H1 (cell line): ENCODE results near the gene IFITM10. TPM values are rescaled to one million over a fixed set of nuclear protein-coding genes. Genes with fewer than 3 reads are reported as not detected.

Experiments used
- CTCF ChIA-PET: fragments of 300-600 bp; sonication (Branson Sonifier 250); formaldehyde crosslinking; loops from one replicate; lab custom pipeline; 2021; ENCODE audit not compliant: partially characterized antibody; lab: Charles Lee
- POLR2A ChIA-PET: fragments of 300-600 bp; sonication (Branson Sonifier 250); formaldehyde crosslinking; loops from one replicate; lab custom pipeline; 2021; ENCODE audit warnings: inconsistent platforms; ENCODE audit not compliant: partially characterized antibody; lab: Charles Lee
- DNase-seq, 2 experiments: peaks; one replicate each; pipeline versions ENCODE4 v3.0.0 to v3.0.0-alpha.2; 2010 to 2022; ENCODE audit warnings: low spot score in 2 of 2, low read depth in 1 of 2, mixed read lengths in 1 of 2
- FAIRE-seq: peaks from 2 replicates; lab custom pipeline; 2011; peaks lifted over from hg19 to GRCh38; lab: Jason Lieb, UNC
- H2AFZ ChIP-seq: 2 replicates; pipeline ENCODE4 v1.8.1; 2012; ENCODE audit warnings: low read length, inconsistent platforms
- H2AK5ac ChIP-seq: 2 replicates; pipeline ENCODE4 v1.6.1; 2013; ENCODE audit warnings: low read depth, low read length
- H2BK120ac ChIP-seq: replicated peaks from 2 replicates; pipeline ENCODE3; 2013; ENCODE audit warnings: low read depth, low read length, inconsistent platforms
- H2BK12ac ChIP-seq: 2 replicates; pipeline ENCODE4 v1.6.1; 2013; ENCODE audit warnings: low read depth, low read length
- H2BK15ac ChIP-seq: 2 replicates; pipeline ENCODE4 v1.6.1; 2013; ENCODE audit warnings: low read length
- H2BK20ac ChIP-seq: 2 replicates; pipeline ENCODE4 v1.6.1; 2013; ENCODE audit warnings: low read length
- H2BK5ac ChIP-seq: 2 replicates; pipeline ENCODE4 v1.6.1; 2013; ENCODE audit warnings: low read depth, low read length
- H3K14ac ChIP-seq: 2 replicates; pipeline ENCODE4 v1.6.1; 2013; ENCODE audit warnings: inconsistent platforms; ENCODE audit not compliant: insufficient read length
- H3K18ac ChIP-seq: 2 replicates; pipeline ENCODE4 v1.6.1; 2013; ENCODE audit warnings: low read length; ENCODE audit errors: extremely low read depth
- H3K23ac ChIP-seq: 2 replicates; pipeline ENCODE4 v1.6.1; 2013; ENCODE audit warnings: inconsistent platforms; ENCODE audit not compliant: insufficient read length
- H3K23me2 ChIP-seq: 2 replicates; pipeline ENCODE4 v1.6.1; 2013; ENCODE audit warnings: low read depth, low read length
- H3K27ac ChIP-seq: 2 replicates; pipeline ENCODE4 v1.6.1; 2011; ENCODE audit warnings: low read depth, low read length, inconsistent platforms
- H3K27me3 ChIP-seq, 4 experiments: replicated peaks in 1 of 4; 1 replicate in 1 of 4; 2 replicates in 3 of 4; pipeline versions ENCODE4 v1.6.1 to v1.8.1; 2011 to 2013; ENCODE audit warnings: low read length in 3 of 4, mild to moderate bottlenecking in 3 of 4, inconsistent platforms in 2 of 4, mixed read lengths in 2 of 4, moderate library complexity in 1 of 4; ENCODE audit not compliant: control insufficient read depth in 3 of 4, insufficient read depth in 3 of 4; ENCODE audit errors: extremely low read depth in 1 of 4
- H3K36me3 ChIP-seq, 4 experiments: 2 replicates each; pipeline versions ENCODE4 v1.6.1 to v1.8.1; 2011 to 2013; ENCODE audit warnings: mild to moderate bottlenecking in 4 of 4, low read length in 3 of 4, moderate library complexity in 2 of 4, control low read depth in 1 of 4, inconsistent platforms in 1 of 4; ENCODE audit not compliant: insufficient read depth in 4 of 4, control insufficient read depth in 2 of 4
- H3K4ac ChIP-seq: replicated peaks from 2 replicates; pipeline ENCODE3; 2013; ENCODE audit warnings: low read length, low read depth, mixed read lengths, inconsistent platforms; ENCODE audit not compliant: insufficient read length
- H3K4me1 ChIP-seq, 4 experiments: replicated peaks in 1 of 4; 1 replicate in 1 of 4; 2 replicates in 3 of 4; pipeline versions ENCODE4 v1.6.1 to v1.8.1; 2011 to 2013; ENCODE audit warnings: low read length in 3 of 4, inconsistent platforms in 2 of 4, mixed read lengths in 1 of 4; ENCODE audit not compliant: insufficient read depth in 4 of 4, control insufficient read depth in 3 of 4
- H3K4me2 ChIP-seq, 2 experiments: 2 replicates each; pipeline versions ENCODE4 v1.6.1 to v1.8.1; 2011 to 2013; ENCODE audit warnings: low read depth in 2 of 2, low read length in 2 of 2, control low read depth in 1 of 2, inconsistent platforms in 1 of 2, mild to moderate bottlenecking in 1 of 2; ENCODE audit not compliant: insufficient read depth in 1 of 2
- H3K4me3 ChIP-seq, 4 experiments: fragments of 200-600, 300-600 bp in 1 of 4; sonication (generic), shearing (Covaris generic), sonication (Bioruptor Twin) in 1 of 4; 2 replicates each; pipeline versions ENCODE4 v1.5.1 to v1.8.1; 2011 to 2016; ENCODE audit warnings: low read length in 4 of 4, low read depth in 3 of 4, control low read depth in 2 of 4, inconsistent platforms in 2 of 4, mild to moderate bottlenecking in 2 of 4, mixed read lengths in 1 of 4, moderate library complexity in 1 of 4; ENCODE audit not compliant: insufficient read depth in 2 of 4; ENCODE audit errors: extremely low read depth in 1 of 4
- H3K56ac ChIP-seq: replicated peaks from 2 replicates; pipeline ENCODE3; 2013; ENCODE audit warnings: low read depth, mild to moderate bottlenecking, mixed read lengths, low read length, inconsistent platforms; ENCODE audit not compliant: insufficient read length
- H3K79me1 ChIP-seq: 2 replicates; pipeline ENCODE4 v1.6.1; 2013; ENCODE audit warnings: low read depth, low read length, control low read depth
- H3K79me2 ChIP-seq, 2 experiments: 2 replicates each; pipeline versions ENCODE4 v1.6.1 to v1.8.1; 2012 to 2013; ENCODE audit warnings: low read length in 2 of 2, mild to moderate bottlenecking in 2 of 2, inconsistent platforms in 1 of 2; ENCODE audit not compliant: insufficient read depth in 2 of 2, control insufficient read depth in 1 of 2
- H3K9ac ChIP-seq, 4 experiments: replicated peaks in 1 of 4; 1 replicate in 1 of 4; 2 replicates in 3 of 4; pipeline versions ENCODE4 v1.6.1 to v1.8.1; 2011 to 2013; ENCODE audit warnings: low read depth in 3 of 4, low read length in 3 of 4, control low read depth in 2 of 4, mild to moderate bottlenecking in 2 of 4, moderate library complexity in 2 of 4, inconsistent platforms in 1 of 4; ENCODE audit errors: extremely low read depth in 1 of 4
- H3K9me3 ChIP-seq, 2 experiments: 2 replicates each; pipeline versions ENCODE4 v1.6.1 to v1.8.1; 2012 to 2013; ENCODE audit warnings: mild to moderate bottlenecking in 2 of 2, moderate library complexity in 2 of 2, control low read depth in 1 of 2, inconsistent platforms in 1 of 2, low read depth in 1 of 2, low read length in 1 of 2, mixed read lengths in 1 of 2; ENCODE audit not compliant: insufficient read depth in 2 of 2
- H4K20me1 ChIP-seq, 2 experiments: replicated peaks in 1 of 2; 2 replicates each; pipeline versions ENCODE3 to v1.8.1; 2011 to 2013; ENCODE audit warnings: inconsistent platforms in 2 of 2, low read length in 2 of 2, mild to moderate bottlenecking in 1 of 2; ENCODE audit not compliant: insufficient read depth in 2 of 2, control insufficient read depth in 1 of 2
- H4K5ac ChIP-seq: 2 replicates; pipeline ENCODE4 v1.6.1; 2013; ENCODE audit warnings: low read length, low read depth, mixed read lengths, inconsistent platforms; ENCODE audit not compliant: insufficient read length
- H4K8ac ChIP-seq: 2 replicates; pipeline ENCODE4 v1.8.0; 2013; ENCODE audit warnings: mild to moderate bottlenecking, moderate library complexity, low read length, inconsistent platforms; ENCODE audit not compliant: insufficient read depth; ENCODE audit errors: extremely low read depth
- H4K91ac ChIP-seq: replicated peaks from 2 replicates; pipeline ENCODE3; 2013; ENCODE audit warnings: low read length, mixed read lengths, inconsistent platforms; ENCODE audit not compliant: insufficient read length
- EP300 ChIP-seq, 2 experiments: IDR thresholded peaks; 1 replicate in 1 of 2; 2 replicates in 1 of 2; pipeline ENCODE4 v1.6.1; 2011 to 2012; ENCODE audit warnings: low read depth in 2 of 2, low read length in 2 of 2, mild to moderate bottlenecking in 2 of 2, borderline replicate concordance in 1 of 2, inconsistent platforms in 1 of 2, moderate library complexity in 1 of 2
- JUN ChIP-seq: IDR thresholded peaks from 2 replicates; pipeline ENCODE4 v1.6.1; 2011; ENCODE audit warnings: low read depth, mild to moderate bottlenecking, improper control_type of control experiment, low read length
- TBP ChIP-seq: IDR thresholded peaks from 2 replicates; pipeline ENCODE4 v1.6.1; 2011; ENCODE audit warnings: low read depth, low read length, improper control_type of control experiment
- WGBS, 2 experiments: shearing (Covaris generic) in 1 of 2; methylation state at CpG; one replicate each; pipeline versions ENCODE4 v1.1.6 to v1.1.7; 2013 to 2015; ENCODE audit warnings: low lambda C conversion rate in 2 of 2, mixed read lengths in 2 of 2, inconsistent platforms in 1 of 2, low coverage in 1 of 2, missing lambda C conversion rate in 1 of 2; ENCODE audit not compliant: insufficient replicate concordance in 2 of 2, insufficient coverage in 1 of 2, insufficient read length in 1 of 2; ENCODE audit errors: extremely low coverage in 1 of 2, missing lambda C conversion rate in 1 of 2; 5-methylcytosine and 5-hydroxymethylcytosine counted together
- polyA plus RNA-seq, 7 experiments: library from polyadenylated mRNA; depleted of rRNA in 3 of 7; stranded (reverse) in 5 of 7; unstranded in 2 of 7; fragments of >200 nt in 5 of 7; fragments of 200-250 nt in 2 of 7; gene quantifications; 1 replicate in 5 of 7; 2 replicates in 1 of 7; 4 replicates in 1 of 7; pipeline versions ENCODE4 v1.2.1 to v1.2.3, GENCODE V29; 2011 to 2013; ENCODE audit warnings: missing spikeins in 2 of 7, mixed read lengths in 2 of 7
- total RNA-seq: library from RNA; stranded (reverse); fragmentation: NEBNext Ultra II Directional; extraction: Animal tissue kit (Norgen Biotek cat#: 25700); gene quantifications from 2 replicates; pipeline ENCODE4 v1.2.1, GENCODE V29; 2021

The IFITM10 gene
- total and polyA plus RNA-seq, 2 of the 8 experiments (the other 6 are each of a cell fraction or from before 2014, with no cell fraction given) = 0.08 to 0.22 TPM

- peaks cover 0 to 8% (median 4%) of the 10 kb centered on the region in 4 experiments; a peak in 5 of 7 replicates for H3K4me1 ChIP-seq
- no peak overlapping the region for H3K4me3 ChIP-seq
- no peaks in the 10 kb centered on the region for H3K9me3 ChIP-seq
- H3K4ac ChIP-seq = no peak overlapping the region
- H3K23me2 ChIP-seq = no peaks in the 10 kb centered on the region; the same call in 1 of the 2 replicates
- H4K5ac ChIP-seq = no peak overlapping the region
- H2BK15ac ChIP-seq = no peak overlapping the region
- FAIRE-seq (no peak), DNase-seq (no peak)
- no peak overlapping the region for H3K9ac ChIP-seq
- no peak overlapping the region for H2BK20ac ChIP-seq
- H3K23ac ChIP-seq = no peak overlapping the region
- H3K27ac ChIP-seq = no peak overlapping the region
- H3K27me3 ChIP-seq = no peaks in the 10 kb centered on the region
- ChIA-PET CTCF (interaction anchor here (1.2 to 1.6 kb wide), 3 partner anchors 8 to 75 kb away, joined by 3 to 5 read pairs (median 4); no protein-coding TSS in a partner anchor), POLR2A (interaction anchor here (1.2 to 2.5 kb wide), 3 partner anchors 9 to 13 kb away, joined by 3 to 8 read pairs (median 4); no protein-coding TSS in a partner anchor)
- no peak overlapping the region for H4K8ac ChIP-seq
- no peak overlapping the region for H2BK120ac ChIP-seq
- no peak overlapping the region for H3K56ac ChIP-seq
- no peak overlapping the region for H2AFZ ChIP-seq
- H3K18ac ChIP-seq = no peak overlapping the region
- H3K36me3 ChIP-seq = peaks cover 0 to 23% (median 6%) of the 10 kb centered on the region in 4 experiments; a peak in 5 of 8 replicates
- peaks cover 0 to 12% of the 10 kb centered on the region in 2 experiments; a peak in 2 of 4 replicates for H3K79me2 ChIP-seq
- H3K14ac ChIP-seq = no peak overlapping the region
- peaks cover 4 to 14% of the 10 kb centered on the region in 2 experiments for H4K20me1 ChIP-seq
- 94% methylated on average over 21 of the region's 21 CpGs; no CpG with 5 or more reads in 1 of the 2 experiments for WGBS, 2 experiments
- H2BK5ac ChIP-seq = no peak overlapping the region
- no peak overlapping the region for H2BK12ac ChIP-seq
- H3K4me2 ChIP-seq = no peak overlapping the region
- H4K91ac ChIP-seq = no peak overlapping the region
- no peak for TF ChIP-seq JUN
- TF ChIP-seq TBP = no peak
- TF ChIP-seq EP300 (IDR thresholded peaks at IDR 0.05; ENCODE audit: borderline replicate concordance in 1 of 2, low read depth in 2 of 2, low read length in 2 of 2) = no peak
- 0 out of 2 replicates have a peak, but pooled peaks cover 2% of the 10 kb centered on the region for H3K79me1 ChIP-seq
- H2AK5ac ChIP-seq = no peak overlapping the region
These were observed 8.3 kb upstream of the IFITM10 start for GRCh38 chr11:1758611-1759150.
